MM.1S (cell line): ENCODE data around the gene ZNF222.

Experiments used
- DNase-seq: peaks from one replicate; pipeline ENCODE4 v3.0.0-alpha.2; 2015
- H2AFZ ChIP-seq: fragments of 300-600 bp; sonication (generic); 2 replicates; pipeline ENCODE4 v1.6.0; 2016; ENCODE audit warnings: antibody characterized with exemption, low read length
- H3F3A ChIP-seq: fragments of 300-600 bp; sonication (generic); 2 replicates; pipeline ENCODE4 v1.6.1; 2016; ENCODE audit warnings: mild to moderate bottlenecking, antibody characterized with exemption, low read length, moderate library complexity, mixed read lengths; ENCODE audit not compliant: insufficient read depth
- H3K27ac ChIP-seq: fragments of 300-600 bp; sonication (generic); 2 replicates; pipeline ENCODE4 v1.5.1; 2016; ENCODE audit warnings: mild to moderate bottlenecking, low read length
- H3K27me3 ChIP-seq: fragments of 300-600 bp; sonication (generic); replicated peaks from 2 replicates; pipeline ENCODE4 v1.6.0; 2016; ENCODE audit warnings: low read length; ENCODE audit not compliant: insufficient read depth
- H3K36me3 ChIP-seq: fragments of 300-600 bp; sonication (generic); replicated peaks from 2 replicates; pipeline ENCODE4 v1.6.1; 2016; ENCODE audit warnings: mild to moderate bottlenecking, low read length, mixed read lengths; ENCODE audit not compliant: insufficient read depth
- H3K4me1 ChIP-seq: fragments of 300-600 bp; sonication (generic); 2 replicates; pipeline ENCODE4 v1.6.1; 2016; ENCODE audit warnings: low read length, mixed read lengths
- H3K4me2 ChIP-seq: fragments of 300-600 bp; sonication (generic); 2 replicates; pipeline ENCODE4 v1.6.0; 2016; ENCODE audit warnings: low read depth, low read length
- H3K4me3 ChIP-seq: fragments of 300-600 bp; sonication (generic); 2 replicates; pipeline ENCODE4 v1.5.1; 2016; ENCODE audit warnings: low read length, mixed read lengths
- H3K79me2 ChIP-seq: fragments of 300-600 bp; sonication (generic); 2 replicates; pipeline ENCODE4 v1.6.1; 2016; ENCODE audit warnings: mixed run types, low read length, mixed read lengths
- H3K9ac ChIP-seq: fragments of 300-600 bp; sonication (generic); 2 replicates; pipeline ENCODE4 v1.6.1; 2016; ENCODE audit warnings: low read length, mixed read lengths
- H3K9me2 ChIP-seq: fragments of 300-600 bp; sonication (generic); replicated peaks from 2 replicates; pipeline ENCODE4 v1.6.1; 2016; ENCODE audit warnings: mild to moderate bottlenecking, low read length, mixed read lengths; ENCODE audit not compliant: insufficient read depth
- H3K9me3 ChIP-seq: fragments of 300-600 bp; sonication (generic); replicated peaks from 2 replicates; pipeline ENCODE4 v1.6.1; 2016; ENCODE audit warnings: mild to moderate bottlenecking, low read length, mixed read lengths; ENCODE audit not compliant: insufficient read depth
- H4K20me1 ChIP-seq: fragments of 300-600 bp; sonication (generic); 2 replicates; pipeline ENCODE4 v1.6.1; 2016; ENCODE audit warnings: mild to moderate bottlenecking, low read length, moderate library complexity, mixed read lengths; ENCODE audit not compliant: insufficient read depth
- CTCF ChIP-seq: fragments of 300-600 bp; sonication (generic); IDR thresholded peaks from 2 replicates; pipeline ENCODE4 v1.5.1; 2016; ENCODE audit warnings: antibody characterized with exemption, low read length, mixed read lengths
- EZH2 ChIP-seq: fragments of 300-600 bp; sonication (generic); optimal IDR thresholded peaks from 2 replicates; pipeline ENCODE3; 2017; ENCODE audit warnings: low read depth, mild to moderate bottlenecking, antibody characterized with exemption, low read length, mixed read lengths
- EZH2phosphoT487 ChIP-seq: fragments of 300-600 bp; sonication (generic); IDR thresholded peaks from 2 replicates; pipeline ENCODE4 v1.6.1; 2018; ENCODE audit warnings: antibody characterized with exemption, low read length

ZNF222 gene

GRCh38 chr19:43983912-43984686, 41.1 kb upstream of the ZNF222 start, which contains the start of gene ZNF155:
Gene ZNF155, plus strand, starts transcription at chr19:43984188. Its CDS starts 4,356 bp downstream, at chr19:43988544.
- Histone ChIP-seq H2AFZ (peak within 1 kb of the TSS; percentile 86), H3K9me3 (no peaks in the 10 kb centered on the region), H3K4me2 (peak within 1 kb of the TSS; percentile 54; the same call in 1 of the 2 replicates), H3K4me3 (peak within 1 kb of the TSS; percentile 73), H3K4me1 (no peaks in the 10 kb centered on the region), H3K27me3 (no peaks in the 10 kb centered on the region), H4K20me1 (no peaks in the 10 kb centered on the region), H3K9ac (peak within 1 kb of the TSS; percentile 22; the same call in 1 of the 2 replicates), H3K27ac (no peak within 1 kb of the TSS), H3F3A (no peaks in the 10 kb centered on the region), H3K79me2 (no peaks in the 10 kb centered on the region), H3K36me3 (no peaks in the 10 kb centered on the region), H3K9me2 (no peaks in the 10 kb centered on the region)
- no peak for TF ChIP-seq EZH2phosphoT487
- TF ChIP-seq EZH2 = no peak
- no peak for TF ChIP-seq CTCF
- peak; percentile 74 for DNase-seq

DNA sequence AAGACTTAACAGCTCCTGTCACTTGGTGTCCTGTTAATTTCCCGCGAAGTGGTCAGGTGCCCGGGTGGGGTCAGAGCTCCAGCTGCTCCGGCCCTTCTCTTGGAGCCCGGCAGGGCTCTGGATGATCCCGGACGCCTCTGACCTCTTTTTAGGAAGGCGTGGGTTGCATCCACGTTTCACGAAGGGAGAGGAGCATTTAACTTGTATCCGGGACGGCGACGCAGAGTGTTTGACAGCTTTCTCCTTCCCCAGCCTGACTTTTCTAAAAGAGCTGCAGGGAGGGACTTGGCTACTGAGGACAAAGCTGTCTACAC, 40.5 kb upstream of the ZNF222 start:
- peak overlapping the region; percentile 54; the same call in 1 of the 2 replicates for H3K4me2 ChIP-seq
- no peak overlapping the region for H3K27ac ChIP-seq
- H3K9me3 ChIP-seq = no peaks in the 10 kb centered on the region
- DNase-seq = no peak
- H3K9me2 ChIP-seq = no peaks in the 10 kb centered on the region
- H3K79me2 ChIP-seq = no peaks in the 10 kb centered on the region
- peak overlapping the region; percentile 86 for H2AFZ ChIP-seq
- H3K4me1 ChIP-seq = no peaks in the 10 kb centered on the region
- peak overlapping the region; percentile 73 for H3K4me3 ChIP-seq
- TF ChIP-seq EZH2phosphoT487 (no peak), EZH2 (no peak), CTCF (no peak)
- no peak overlapping the region for H3K9ac ChIP-seq
- no peaks in the 10 kb centered on the region for H3F3A ChIP-seq
- H3K36me3 ChIP-seq = no peaks in the 10 kb centered on the region
- no peaks in the 10 kb centered on the region for H4K20me1 ChIP-seq
- H3K27me3 ChIP-seq = no peaks in the 10 kb centered on the region

DNA sequence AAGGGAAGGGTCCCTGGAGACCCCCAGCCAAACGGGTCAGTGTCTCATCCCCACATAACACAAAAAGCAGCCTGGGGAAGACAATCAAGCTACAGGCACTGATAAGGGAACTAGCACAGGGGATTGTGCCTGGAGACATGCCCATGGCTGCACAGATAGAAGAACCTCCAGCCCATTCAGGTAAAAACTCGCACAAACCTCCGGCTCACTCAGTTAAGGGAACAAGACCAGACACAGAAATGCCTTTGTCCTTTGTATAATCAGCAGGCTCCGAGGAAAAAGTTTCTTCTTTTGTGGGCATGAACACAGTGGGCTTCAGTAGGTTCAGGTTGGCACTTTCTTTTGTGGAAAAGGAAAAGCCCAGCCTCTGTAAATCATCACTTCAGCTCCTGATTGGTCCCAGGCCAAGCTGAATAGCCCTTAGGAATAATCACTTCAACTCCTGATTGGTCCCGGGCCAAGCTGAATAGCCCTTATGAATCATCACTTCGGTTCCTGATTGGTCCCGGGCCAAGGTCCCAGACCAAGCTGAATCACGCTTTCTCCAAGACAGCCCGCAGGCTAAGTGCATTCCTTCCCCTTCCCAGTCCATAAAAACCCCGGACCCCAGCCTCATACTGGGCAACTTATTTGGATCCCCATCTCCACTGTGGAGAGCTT, 27.4 kb upstream of the ZNF222 start:
- no peak overlapping the region for H3K4me3 ChIP-seq
- no peaks in the 10 kb centered on the region for H3K27me3 ChIP-seq
- H3K9me3 ChIP-seq = no peaks in the 10 kb centered on the region
- no peaks in the 10 kb centered on the region for H3K9me2 ChIP-seq
- H4K20me1 ChIP-seq = no peaks in the 10 kb centered on the region
- H3K4me1 ChIP-seq = peaks cover 4% of the 10 kb centered on the region; the same call in 1 of the 2 replicates
- no peaks in the 10 kb centered on the region for H3K79me2 ChIP-seq
- H2AFZ ChIP-seq = no peak overlapping the region
- H3K36me3 ChIP-seq = no peaks in the 10 kb centered on the region
- H3K27ac ChIP-seq = no peak overlapping the region
- no peaks in the 10 kb centered on the region for H3F3A ChIP-seq
- TF ChIP-seq CTCF (no peak), EZH2phosphoT487 (no peak), EZH2 (no peak)
- no peak for DNase-seq
- no peak overlapping the region for H3K9ac ChIP-seq
- no peak overlapping the region for H3K4me2 ChIP-seq
